Measurements from ENCODE around the gene LRRC45.
A peak's percentile ranks its signal among the peaks of the same experiment; 100 is the strongest.

Gene LRRC45

DNA sequence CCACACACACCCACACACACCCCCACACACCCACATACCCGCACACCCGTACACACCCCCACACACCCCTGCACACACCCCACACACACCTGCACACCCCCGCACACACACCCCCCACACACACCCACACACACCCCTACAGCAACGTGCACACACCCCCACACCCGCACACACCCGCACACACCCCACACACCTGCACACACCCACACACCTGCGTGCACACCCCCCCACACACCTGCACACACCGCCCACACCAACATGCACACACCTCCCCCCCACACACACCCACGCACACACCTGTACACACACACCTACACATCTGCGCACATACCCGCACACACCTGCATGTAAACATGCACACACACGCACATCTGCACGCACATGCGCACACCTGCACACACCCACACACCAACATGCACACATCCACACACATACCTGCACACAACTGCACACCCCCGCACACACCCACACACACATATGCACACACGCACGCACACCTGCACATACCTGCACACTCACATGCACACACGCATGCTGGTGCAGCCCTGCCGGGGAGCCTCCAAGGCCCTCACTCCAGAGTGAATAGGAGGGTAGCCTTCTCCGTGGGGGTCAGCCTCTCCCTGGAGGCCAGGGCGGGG lies 38.2 kb upstream of the LRRC45 start:
- Histone ChIP-seq H3K27ac (ENCODE audit: low read depth, low read length) (no peak overlapping the region), H3K9ac (ENCODE audit: low read length) (no peak overlapping the region), H3K36me3 (ENCODE audit: insufficient read depth, low read length) (peaks cover 20% of the 10 kb centered on the region), H3K9me3 (ENCODE audit: low read length) (no peaks in the 10 kb centered on the region), H3K4me3 (ENCODE audit: low read depth in 1 of 2, low read length in 2 of 2) (no peak overlapping the region), H3K4me1 (ENCODE audit: insufficient read depth, low read length) (no peaks in the 10 kb centered on the region), H3K27me3 (ENCODE audit: control insufficient read depth in 1 of 2, insufficient read depth in 2 of 2, low read length in 2 of 2) (no peaks in the 10 kb centered on the region)

DNA sequence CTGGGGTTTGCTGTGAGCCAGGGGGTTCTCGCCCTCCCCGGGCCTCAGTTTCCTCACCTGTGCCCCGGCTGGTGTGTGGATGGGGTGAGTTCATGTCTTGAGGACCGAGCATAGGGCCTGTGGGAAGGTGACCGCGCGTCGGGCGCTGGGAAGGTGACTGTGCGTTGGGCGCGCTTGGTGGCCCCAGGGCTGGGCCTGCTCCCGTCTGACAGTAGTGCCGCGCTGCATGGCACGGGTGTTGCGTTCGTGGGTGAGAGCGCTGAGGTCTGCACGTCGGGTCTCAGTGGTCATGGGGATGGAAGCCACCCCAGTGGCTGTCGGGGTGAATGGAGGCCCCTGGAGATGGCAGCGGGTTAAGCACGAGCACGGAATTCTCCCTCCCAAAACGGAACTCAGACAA lies 36.5 kb upstream of the LRRC45 start:
- Histone ChIP-seq H3K9ac (ENCODE audit: low read length) (no peak overlapping the region), H3K4me3 (ENCODE audit: low read depth in 1 of 2, low read length in 2 of 2) (no peak overlapping the region), H3K9me3 (ENCODE audit: low read length) (no peaks in the 10 kb centered on the region), H3K4me1 (ENCODE audit: insufficient read depth, low read length) (peaks cover 7% of the 10 kb centered on the region), H3K36me3 (ENCODE audit: insufficient read depth, low read length) (peaks cover 14% of the 10 kb centered on the region), H3K27ac (ENCODE audit: low read depth, low read length) (no peak overlapping the region), H3K27me3 (ENCODE audit: control insufficient read depth in 1 of 2, insufficient read depth in 2 of 2, low read length in 2 of 2) (no peaks in the 10 kb centered on the region)

DNA sequence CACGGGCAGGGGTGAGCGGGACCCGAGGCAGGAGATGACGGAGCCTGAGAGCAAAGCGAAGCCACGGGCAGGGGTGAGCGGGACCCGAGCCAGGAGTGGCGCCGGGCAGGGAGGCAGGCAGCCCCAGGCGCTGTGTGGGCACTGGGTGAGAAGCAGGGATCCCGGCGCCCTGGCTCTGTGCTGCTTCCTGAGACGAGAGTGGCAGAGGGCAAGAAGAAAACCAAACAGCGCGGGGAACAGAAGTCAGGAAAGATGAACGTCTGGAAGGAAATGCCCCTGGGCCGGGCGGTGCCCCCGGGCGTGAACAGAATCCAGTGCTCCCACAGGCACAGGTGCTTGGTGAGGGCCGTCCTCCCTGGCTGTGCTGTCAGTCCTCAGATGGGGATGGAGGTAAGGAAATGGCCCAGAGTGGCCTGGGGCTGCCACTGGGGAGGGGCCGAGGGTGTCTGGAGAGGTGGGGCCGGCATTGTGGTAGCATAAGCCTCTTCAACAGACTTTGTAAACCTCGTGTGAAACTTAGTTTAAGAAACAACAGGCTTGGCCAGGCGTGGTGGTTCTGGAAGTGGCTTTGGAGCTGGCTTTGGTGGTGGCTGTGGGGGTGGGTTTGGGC lies 35.8 kb upstream of the LRRC45 start:
- H3K27me3 ChIP-seq (ENCODE audit: control insufficient read depth in 1 of 2, insufficient read depth in 2 of 2, low read length in 2 of 2), result no peaks in the 10 kb centered on the region
- no peaks in the 10 kb centered on the region for H3K9me3 ChIP-seq (ENCODE audit: low read length)
- H3K27ac ChIP-seq (ENCODE audit: low read depth, low read length), result no peak overlapping the region
- peaks cover 10% of the 10 kb centered on the region for H3K4me1 ChIP-seq (ENCODE audit: insufficient read depth, low read length)
- H3K4me3 ChIP-seq (ENCODE audit: low read depth in 1 of 2, low read length in 2 of 2), result no peak overlapping the region
- H3K36me3 ChIP-seq (ENCODE audit: insufficient read depth, low read length), result peaks cover 14% of the 10 kb centered on the region
- H3K9ac ChIP-seq (ENCODE audit: low read length), result no peak overlapping the region

DNA sequence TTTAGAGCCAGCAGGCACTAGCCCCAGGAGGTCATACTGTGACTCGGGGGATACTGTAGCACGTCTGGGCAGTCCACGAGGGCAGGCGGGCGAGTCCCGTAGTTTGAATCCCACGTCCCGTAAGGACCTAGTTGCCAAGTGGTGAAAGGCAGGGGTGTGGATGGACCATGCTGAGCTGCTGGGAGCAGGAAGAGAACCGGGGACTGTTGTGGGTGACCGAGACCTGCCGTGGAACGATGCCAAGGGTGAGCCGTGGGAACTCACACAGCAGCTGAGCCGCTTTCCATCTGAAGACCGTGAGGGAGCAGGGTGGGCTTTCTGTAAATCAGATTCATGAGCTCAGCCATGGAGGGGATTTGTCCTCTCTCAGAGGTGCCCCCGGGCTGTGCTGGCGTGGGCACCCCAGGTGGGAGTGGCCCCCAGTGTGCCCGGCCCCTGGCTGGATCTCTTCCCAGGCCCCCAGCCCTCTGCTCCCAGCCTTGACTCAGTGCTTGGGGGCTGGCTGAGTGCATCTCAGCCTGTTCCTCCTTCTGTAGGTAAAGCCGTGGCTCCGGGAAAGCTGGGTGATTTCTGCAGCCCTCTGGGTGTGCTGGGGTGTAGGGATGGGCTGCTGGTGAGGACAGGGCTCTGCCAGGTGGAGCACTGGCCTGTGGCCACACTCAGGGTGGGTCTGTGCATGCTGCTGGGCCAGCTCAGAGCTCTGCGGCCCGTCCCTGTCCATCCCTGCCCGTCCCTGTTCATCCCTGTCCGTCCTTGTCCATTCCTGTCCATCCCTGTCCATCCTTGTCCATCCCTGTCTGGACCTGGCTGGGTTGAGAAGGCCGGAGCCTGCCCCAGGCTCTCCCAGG lies 32.0 kb upstream of the LRRC45 start:
- H3K36me3 ChIP-seq (ENCODE audit: insufficient read depth, low read length), result peaks cover under 1% of the 10 kb centered on the region
- H3K4me1 ChIP-seq (ENCODE audit: insufficient read depth, low read length), result peaks cover 17% of the 10 kb centered on the region
- H3K4me3 ChIP-seq (ENCODE audit: low read depth in 1 of 2, low read length in 2 of 2), result peak overlapping the region in 1 of 2 donors; percentile 53
- H3K9ac ChIP-seq (ENCODE audit: low read length), result no peak overlapping the region
- H3K9me3 ChIP-seq (ENCODE audit: low read length), result no peaks in the 10 kb centered on the region
- no peaks in the 10 kb centered on the region for H3K27me3 ChIP-seq (ENCODE audit: control insufficient read depth in 1 of 2, insufficient read depth in 2 of 2, low read length in 2 of 2)
- peak overlapping the region; percentile 64 for H3K27ac ChIP-seq (ENCODE audit: low read depth, low read length)

DNA sequence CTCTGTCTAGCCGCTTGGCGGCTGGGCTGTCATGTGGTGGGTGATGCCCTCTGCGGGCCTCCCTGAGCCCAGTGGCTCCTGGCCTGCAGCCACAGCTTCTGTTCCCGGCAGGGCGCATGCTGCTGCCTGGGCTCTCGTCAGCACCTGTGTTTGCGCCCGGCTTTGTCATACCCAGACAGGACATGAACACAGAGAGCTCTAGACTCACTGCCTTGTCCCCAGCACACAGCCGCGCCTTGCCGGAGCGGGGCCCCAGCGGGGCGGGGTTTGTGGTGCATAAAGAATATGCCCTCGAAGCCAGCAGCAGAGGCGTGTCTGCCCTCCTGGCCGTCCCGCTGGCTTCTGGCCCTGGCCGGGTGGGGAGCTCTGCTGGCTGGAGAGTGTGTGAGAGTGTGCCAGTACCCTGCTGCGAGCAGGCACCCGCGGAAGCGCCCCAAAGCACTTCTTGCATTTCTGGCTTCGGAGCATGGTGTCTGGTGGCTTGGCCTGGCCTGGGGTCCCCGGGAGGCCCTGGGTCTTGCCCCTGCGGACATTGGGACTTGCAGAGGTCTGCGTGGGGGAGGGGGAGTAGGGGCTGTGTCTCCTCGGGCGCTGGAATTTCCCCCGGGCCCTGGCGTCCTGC lies 31.3 kb upstream of the LRRC45 start:
- peaks cover 17% of the 10 kb centered on the region for H3K4me1 ChIP-seq (ENCODE audit: insufficient read depth, low read length)
- peak overlapping the region; percentile 21 for H3K9ac ChIP-seq (ENCODE audit: low read length)
- no peaks in the 10 kb centered on the region for H3K36me3 ChIP-seq (ENCODE audit: insufficient read depth, low read length)
- peak overlapping the region; percentile 31 to 53 for H3K4me3 ChIP-seq (ENCODE audit: low read depth in 1 of 2, low read length in 2 of 2)
- no peaks in the 10 kb centered on the region for H3K27me3 ChIP-seq (ENCODE audit: control insufficient read depth in 1 of 2, insufficient read depth in 2 of 2, low read length in 2 of 2)
- H3K9me3 ChIP-seq (ENCODE audit: low read length), result no peaks in the 10 kb centered on the region
- peak overlapping the region; percentile 64 for H3K27ac ChIP-seq (ENCODE audit: low read depth, low read length)

DNA sequence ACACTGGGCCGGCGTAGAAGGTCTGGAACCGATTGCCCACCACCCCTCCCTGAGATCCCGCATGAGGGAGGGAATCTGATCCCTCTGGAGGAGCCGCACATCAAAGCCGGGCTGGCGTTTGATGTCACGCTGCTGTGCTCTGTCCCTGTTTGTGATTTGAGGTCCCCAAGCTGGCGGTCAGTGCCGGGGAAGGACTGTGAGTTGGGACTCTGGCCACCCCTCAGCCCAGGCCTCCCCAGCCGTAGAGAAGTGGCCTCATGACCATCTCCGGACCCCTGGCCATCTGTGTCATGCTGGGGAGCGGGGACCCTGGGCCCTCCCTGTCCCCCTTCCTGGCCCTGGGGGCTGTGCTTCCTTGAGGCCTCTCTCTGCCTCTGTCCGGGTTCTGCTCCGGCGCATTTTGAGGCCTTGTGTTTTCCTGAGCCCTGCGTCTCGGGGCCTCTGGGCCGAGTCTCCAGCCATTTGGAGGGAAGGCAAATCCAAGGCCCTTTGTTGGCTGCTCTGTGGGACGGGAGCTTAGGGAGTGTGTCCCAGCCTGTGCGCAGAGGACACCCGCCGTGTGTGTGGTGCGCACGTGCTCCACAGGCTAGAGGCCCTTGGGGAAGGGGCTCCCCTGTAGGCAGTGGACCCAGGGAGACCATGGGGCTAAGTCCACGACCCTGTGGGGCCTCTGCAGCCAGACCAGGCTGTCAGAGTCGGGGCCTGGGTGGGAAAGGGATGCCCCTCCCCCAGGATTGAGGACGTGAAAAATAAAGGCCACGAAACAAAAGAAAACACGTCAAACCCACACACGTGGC lies 30.6 kb upstream of the LRRC45 start:
- H3K27ac ChIP-seq (ENCODE audit: low read depth, low read length), result peak overlapping the region; percentile 64

DNA sequence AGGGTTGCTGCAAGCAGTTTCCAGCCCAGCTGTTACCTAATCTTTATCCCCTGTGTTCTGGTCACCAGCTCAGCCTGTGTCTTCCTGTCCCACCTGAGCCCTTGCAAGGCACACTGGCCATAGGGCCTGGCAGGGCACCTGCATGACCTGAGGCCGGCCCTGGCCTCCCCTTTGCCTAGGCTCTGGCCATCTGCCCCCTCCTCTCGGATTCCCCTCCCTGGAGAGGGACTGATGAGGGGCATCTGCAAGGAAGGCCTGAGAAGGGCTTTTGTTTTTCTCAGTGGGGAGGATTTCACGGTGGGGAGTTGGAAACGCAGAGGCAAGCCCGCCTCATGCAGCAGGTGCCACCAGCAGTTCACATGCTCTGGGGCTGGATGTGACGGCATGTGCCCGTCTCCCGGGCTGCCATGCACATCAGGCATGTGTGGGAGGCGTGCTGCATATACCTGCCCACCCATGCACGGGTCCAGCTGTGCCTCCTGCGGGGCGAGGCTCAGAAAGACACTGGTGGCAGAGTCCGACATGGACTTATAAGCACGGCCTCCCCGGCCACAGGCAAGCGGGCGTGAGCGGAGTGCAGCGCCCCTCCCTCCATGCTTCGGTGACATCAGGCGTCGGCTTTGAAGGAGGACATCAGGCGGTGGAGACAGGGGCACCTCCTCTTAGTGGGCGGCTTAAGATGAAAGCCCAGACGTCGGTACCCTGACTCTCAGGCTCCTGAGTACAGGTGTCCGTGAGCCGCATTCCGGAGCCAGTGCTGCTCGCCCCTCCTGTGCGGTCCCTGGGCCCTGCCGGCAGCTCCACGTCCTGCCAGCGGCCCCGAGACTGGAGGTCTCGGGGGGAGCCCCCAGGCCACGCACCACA lies 29.1 kb upstream of the LRRC45 start:
- H3K4me1 ChIP-seq (ENCODE audit: insufficient read depth, low read length), result peaks cover 17% of the 10 kb centered on the region
- H3K27ac ChIP-seq (ENCODE audit: low read depth, low read length), result no peak overlapping the region
- no peak overlapping the region for H3K4me3 ChIP-seq (ENCODE audit: low read depth in 1 of 2, low read length in 2 of 2)
- H3K36me3 ChIP-seq (ENCODE audit: insufficient read depth, low read length), result no peaks in the 10 kb centered on the region
- H3K9ac ChIP-seq (ENCODE audit: low read length), result no peak overlapping the region
- H3K27me3 ChIP-seq (ENCODE audit: control insufficient read depth in 1 of 2, insufficient read depth in 2 of 2, low read length in 2 of 2), result no peaks in the 10 kb centered on the region
- no peaks in the 10 kb centered on the region for H3K9me3 ChIP-seq (ENCODE audit: low read length)

More for the DNA sequence above, 30.6 kb upstream of the LRRC45 start:
- Histone ChIP-seq H3K27me3 (ENCODE audit: control insufficient read depth in 1 of 2, insufficient read depth in 2 of 2, low read length in 2 of 2) (no peaks in the 10 kb centered on the region), H3K9me3 (ENCODE audit: low read length) (no peaks in the 10 kb centered on the region), H3K4me1 (ENCODE audit: insufficient read depth, low read length) (peaks cover 17% of the 10 kb centered on the region), H3K36me3 (ENCODE audit: insufficient read depth, low read length) (no peaks in the 10 kb centered on the region), H3K4me3 (ENCODE audit: low read depth in 1 of 2, low read length in 2 of 2) (peak overlapping the region; percentile 31 to 53), H3K9ac (ENCODE audit: low read length) (peak overlapping the region; percentile 21)

DNA sequence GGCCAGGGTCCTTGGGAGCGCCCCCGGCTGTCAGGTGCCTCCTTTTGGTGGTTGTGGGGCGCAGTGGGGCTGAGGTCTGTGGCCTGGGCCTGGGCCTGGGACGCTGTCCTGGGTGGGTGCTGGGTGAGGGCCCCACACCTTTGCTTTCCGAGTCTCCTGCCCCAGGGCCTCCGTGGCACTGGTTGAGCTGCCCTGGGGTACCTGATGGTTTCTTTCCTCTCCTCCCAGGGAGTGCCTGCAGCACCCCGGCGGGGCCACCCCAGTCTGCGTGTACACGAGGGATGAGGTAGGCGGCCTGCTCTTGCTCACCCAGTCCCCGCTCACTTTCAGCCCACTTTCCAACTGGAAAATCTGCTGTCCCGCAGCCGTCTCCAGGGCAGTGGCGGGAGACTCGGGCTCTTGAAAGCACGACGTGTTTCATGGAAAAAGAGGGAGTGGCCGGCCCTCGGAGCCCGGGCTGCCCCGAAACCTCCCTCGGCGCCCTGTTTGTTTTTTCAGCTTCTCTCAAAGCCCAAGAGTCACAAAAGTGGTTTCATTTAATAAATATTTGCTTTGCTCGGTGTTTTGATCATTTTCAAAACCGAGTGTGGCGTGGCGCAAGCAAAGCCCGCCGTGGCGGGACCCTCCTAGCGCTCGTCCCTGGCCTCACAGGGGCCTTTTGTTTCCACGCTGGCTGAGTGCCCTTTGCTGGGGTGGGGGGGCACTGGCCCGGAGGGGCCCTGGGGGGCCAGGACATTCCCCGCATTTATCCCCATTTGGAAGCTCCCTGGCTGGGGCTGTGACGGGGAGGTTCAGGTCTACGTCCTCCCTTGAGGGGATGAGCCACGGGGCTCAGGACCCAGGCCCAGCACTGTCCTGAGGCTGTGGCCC lies 28.3 kb upstream of the LRRC45 start:
- Histone ChIP-seq H3K36me3 (ENCODE audit: insufficient read depth, low read length) (no peaks in the 10 kb centered on the region), H3K9ac (ENCODE audit: low read length) (no peak overlapping the region), H3K4me3 (ENCODE audit: low read depth in 1 of 2, low read length in 2 of 2) (no peak overlapping the region), H3K9me3 (ENCODE audit: low read length) (no peaks in the 10 kb centered on the region), H3K4me1 (ENCODE audit: insufficient read depth, low read length) (peaks cover 17% of the 10 kb centered on the region), H3K27me3 (ENCODE audit: control insufficient read depth in 1 of 2, insufficient read depth in 2 of 2, low read length in 2 of 2) (no peaks in the 10 kb centered on the region), H3K27ac (ENCODE audit: low read depth, low read length) (no peak overlapping the region)

DNA sequence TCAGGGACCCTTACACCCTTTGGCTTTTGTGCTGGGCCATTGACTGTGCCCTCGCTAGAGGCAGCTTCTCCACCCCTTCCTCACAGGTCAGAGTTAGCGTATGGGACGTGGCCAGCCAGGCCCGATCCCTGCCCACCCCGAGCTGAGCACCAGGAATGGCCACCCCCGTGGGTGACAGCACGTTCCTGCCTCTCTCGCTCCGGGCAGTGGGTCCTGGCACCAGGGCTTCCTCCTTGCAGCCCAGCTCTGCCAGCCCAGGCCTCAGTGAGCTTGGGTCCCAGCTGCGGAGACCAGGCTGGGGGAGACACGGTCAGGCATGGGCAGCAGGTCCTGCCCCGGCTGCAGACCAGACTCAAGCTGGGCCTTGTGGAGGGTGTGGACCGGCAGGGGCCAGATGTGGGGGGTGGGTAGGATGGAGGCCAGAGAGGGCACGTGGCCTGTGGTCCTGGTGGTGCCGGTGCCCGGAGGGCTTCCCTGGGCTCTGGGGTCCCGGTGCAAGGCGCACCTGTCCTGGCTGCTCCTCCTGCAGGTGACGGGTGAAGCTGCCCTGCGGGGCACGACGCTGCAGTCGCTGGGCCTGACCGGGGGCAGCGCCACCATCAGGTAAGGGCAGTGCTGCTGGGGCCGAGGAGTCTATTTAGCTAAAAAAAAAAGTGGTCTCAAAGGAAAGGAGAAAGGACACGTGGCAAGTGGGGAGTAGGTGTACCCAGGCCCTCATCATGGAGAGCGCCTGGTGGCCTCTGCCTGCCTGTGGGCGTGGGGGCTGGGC lies 27.5 kb upstream of the LRRC45 start:
- peaks cover 17% of the 10 kb centered on the region for H3K4me1 ChIP-seq (ENCODE audit: insufficient read depth, low read length)
- H3K4me3 ChIP-seq (ENCODE audit: low read depth in 1 of 2, low read length in 2 of 2), result no peak overlapping the region
- no peaks in the 10 kb centered on the region for H3K27me3 ChIP-seq (ENCODE audit: control insufficient read depth in 1 of 2, insufficient read depth in 2 of 2, low read length in 2 of 2)
- no peaks in the 10 kb centered on the region for H3K9me3 ChIP-seq (ENCODE audit: low read length)
- no peak overlapping the region for H3K9ac ChIP-seq (ENCODE audit: low read length)
- no peaks in the 10 kb centered on the region for H3K36me3 ChIP-seq (ENCODE audit: insufficient read depth, low read length)
- no peak overlapping the region for H3K27ac ChIP-seq (ENCODE audit: low read depth, low read length)

All from muscle layer of colon (tissue), 2 donors.